ENCODE measurements around the gene FARP1.

FARP1 gene

GRCh38 chr13:98172590-98173422 lies 29.9 kb downstream of the FARP1 start:
- no peak for TF ChIP-seq CTCF (IDR thresholded peaks at IDR 0.05; ENCODE audit: borderline replicate concordance, insufficient read depth, low read depth, low read length)
- no peak overlapping the region for H3K4me3 ChIP-seq (ENCODE audit: low read depth, low read length)

GRCh38 chr13:98173431-98174152 lies 30.7 kb downstream of the FARP1 start:
- no peak for TF ChIP-seq CTCF (IDR thresholded peaks at IDR 0.05; ENCODE audit: borderline replicate concordance, insufficient read depth, low read depth, low read length)
- H3K4me3 ChIP-seq (ENCODE audit: low read depth, low read length) = no peak overlapping the region

- no peak overlapping the region for H3K4me3 ChIP-seq (ENCODE audit: low read depth, low read length)
- no peak for TF ChIP-seq CTCF (IDR thresholded peaks at IDR 0.05; ENCODE audit: borderline replicate concordance, insufficient read depth, low read depth, low read length)
Measured at GRCh38 chr13:98174307-98174706, 31.4 kb downstream of the FARP1 start.

- no peak overlapping the region for H3K4me3 ChIP-seq (ENCODE audit: low read depth, low read length)
- TF ChIP-seq CTCF (IDR thresholded peaks at IDR 0.05; ENCODE audit: borderline replicate concordance, insufficient read depth, low read depth, low read length) = no peak
Measured at GRCh38 chr13:98175043-98175442, 32.1 kb downstream of the FARP1 start.

GRCh38 chr13:98175823-98176222 lies 32.9 kb downstream of the FARP1 start:
- H3K4me3 ChIP-seq (ENCODE audit: low read depth, low read length) = no peak overlapping the region
- TF ChIP-seq CTCF (IDR thresholded peaks at IDR 0.05; ENCODE audit: borderline replicate concordance, insufficient read depth, low read depth, low read length) = no peak

GRCh38 chr13:98176777-98177608 lies 34.1 kb downstream of the FARP1 start, which contains the start of gene RNF113B:
Gene RNF113B (minus strand): TSS chr13:98177269. CDS start chr13:98177236, 33 bp downstream.
- TF ChIP-seq CTCF (IDR thresholded peaks at IDR 0.05; ENCODE audit: borderline replicate concordance, insufficient read depth, low read depth, low read length) = no peak
- H3K4me3 ChIP-seq (ENCODE audit: low read depth, low read length) = no peak within 1 kb of the TSS

Measured in GM12875 (cell line).